Lower leg skin (tissue), 4 donors: ENCODE results near the gene THSD7B. TPM values are rescaled to one million over a fixed set of nuclear protein-coding genes. Genes with fewer than 3 reads are reported as not detected.

ENCODE experiments used
- DNase-seq, 2 donors: peaks; one replicate each; pipeline ENCODE4 v3.0.0-alpha.2; 2019; ENCODE audit warnings: low spot score in 2 of 2
- H3K4me3 ChIP-seq: fragments of 200-600 bp; sonication (generic); 2 replicates; pipeline ENCODE4 v1.5.1; 2017; ENCODE audit warnings: mild to moderate bottlenecking, low read depth; ENCODE audit not compliant: poor library complexity, severe bottlenecking
- POLR2A ChIP-seq, 2 donors: fragments of 450-650 bp; IDR thresholded peaks; one replicate each; pipeline ENCODE4 v1.6.1; 2016 to 2017; ENCODE audit warnings: antibody characterized with exemption in 2 of 2, mild to moderate bottlenecking in 1 of 2, moderate library complexity in 1 of 2
- WGBS, 2 donors: methylation state at CpG; one replicate each; pipeline ENCODE4 v1.1.5; 2018; 5-methylcytosine and 5-hydroxymethylcytosine counted together
- intact Hi-C: fragments of 100-400 bp; cut with DNase I; formaldehyde crosslinking; loops from one replicate; pipeline ENCODE4 v1.15.0; 2023; ENCODE audit warnings: low total_unique reads
- total RNA-seq, 4 donors: library from RNA; depleted of rRNA; stranded (reverse); fragments of >200 nt; gene quantifications; one replicate each; pipeline ENCODE4 v1.1.0, GENCODE V29; 2016
- TF ChIP-seq, protein P1 (sequence below), 3 donors: fragments of 450-650 bp; IDR thresholded peaks; one replicate each; pipeline ENCODE4 v1.5.1; 2016; ENCODE audit warnings: antibody characterized with exemption in 3 of 3, mild to moderate bottlenecking in 3 of 3, moderate library complexity in 2 of 3

The THSD7B gene
- total RNA-seq, 4 donors from 2014 or later = not detected

DNA sequence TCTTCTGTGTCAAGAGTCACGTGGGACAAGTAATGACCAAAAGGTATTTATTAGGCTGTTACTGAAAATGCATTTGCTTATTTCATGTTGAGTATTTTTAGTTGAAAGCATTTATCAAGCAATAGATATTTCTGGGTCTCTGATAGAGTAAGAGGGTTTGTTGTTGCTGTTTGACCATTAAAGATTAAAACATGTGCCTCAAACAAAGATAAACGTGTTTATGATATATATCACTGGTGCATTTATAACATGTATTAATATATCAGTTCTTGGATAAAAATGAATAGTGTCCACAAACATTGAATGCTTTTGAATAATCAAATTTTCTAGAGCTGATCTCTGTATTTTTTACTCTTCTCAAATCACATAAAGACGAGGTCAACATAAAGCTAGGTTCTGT, 467.7 kb downstream of the THSD7B start:
- 83 to 90% methylated on average over 3 of the region's 3 CpGs for WGBS, 2 donors
- no peak for TF ChIP-seq POLR2A (IDR thresholded peaks at IDR 0.05)
- TF ChIP-seq, protein P1, sequence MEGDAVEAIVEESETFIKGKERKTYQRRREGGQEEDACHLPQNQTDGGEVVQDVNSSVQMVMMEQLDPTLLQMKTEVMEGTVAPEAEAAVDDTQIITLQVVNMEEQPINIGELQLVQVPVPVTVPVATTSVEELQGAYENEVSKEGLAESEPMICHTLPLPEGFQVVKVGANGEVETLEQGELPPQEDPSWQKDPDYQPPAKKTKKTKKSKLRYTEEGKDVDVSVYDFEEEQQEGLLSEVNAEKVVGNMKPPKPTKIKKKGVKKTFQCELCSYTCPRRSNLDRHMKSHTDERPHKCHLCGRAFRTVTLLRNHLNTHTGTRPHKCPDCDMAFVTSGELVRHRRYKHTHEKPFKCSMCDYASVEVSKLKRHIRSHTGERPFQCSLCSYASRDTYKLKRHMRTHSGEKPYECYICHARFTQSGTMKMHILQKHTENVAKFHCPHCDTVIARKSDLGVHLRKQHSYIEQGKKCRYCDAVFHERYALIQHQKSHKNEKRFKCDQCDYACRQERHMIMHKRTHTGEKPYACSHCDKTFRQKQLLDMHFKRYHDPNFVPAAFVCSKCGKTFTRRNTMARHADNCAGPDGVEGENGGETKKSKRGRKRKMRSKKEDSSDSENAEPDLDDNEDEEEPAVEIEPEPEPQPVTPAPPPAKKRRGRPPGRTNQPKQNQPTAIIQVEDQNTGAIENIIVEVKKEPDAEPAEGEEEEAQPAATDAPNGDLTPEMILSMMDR (IDR thresholded peaks at IDR 0.05) = no peak
- no peak overlapping the region for H3K4me3 ChIP-seq
- DNase-seq = no peak
- intact Hi-C loops = no loop called here

DNA sequence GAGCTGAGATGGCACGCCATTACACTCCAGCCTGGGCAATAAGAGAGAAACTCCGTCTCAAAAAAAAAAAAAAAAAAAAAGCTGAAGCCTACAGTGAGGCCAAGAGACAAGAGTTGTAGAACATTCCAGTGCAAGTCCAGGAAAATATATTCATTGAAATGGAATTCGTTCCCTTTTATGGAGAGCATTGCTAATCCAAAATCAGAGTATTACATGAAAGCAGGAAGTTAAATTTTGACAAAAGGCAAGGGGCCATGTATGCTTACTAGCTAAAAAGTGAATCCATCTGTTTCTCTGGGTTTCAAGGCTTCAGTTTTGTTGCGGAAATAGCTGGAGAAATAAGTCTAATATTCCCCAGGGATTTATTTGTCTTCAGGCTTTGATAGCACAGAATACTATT, 471.7 kb downstream of the THSD7B start:
- WGBS, 2 donors = 57 to 63% methylated on average over 4 of the region's 4 CpGs
- H3K4me3 ChIP-seq = no peak overlapping the region
- TF ChIP-seq POLR2A (IDR thresholded peaks at IDR 0.05) = no peak
- TF ChIP-seq, protein P1 (IDR thresholded peaks at IDR 0.05) = no peak
- no peak for DNase-seq
- intact Hi-C loops = no loop called here

DNA sequence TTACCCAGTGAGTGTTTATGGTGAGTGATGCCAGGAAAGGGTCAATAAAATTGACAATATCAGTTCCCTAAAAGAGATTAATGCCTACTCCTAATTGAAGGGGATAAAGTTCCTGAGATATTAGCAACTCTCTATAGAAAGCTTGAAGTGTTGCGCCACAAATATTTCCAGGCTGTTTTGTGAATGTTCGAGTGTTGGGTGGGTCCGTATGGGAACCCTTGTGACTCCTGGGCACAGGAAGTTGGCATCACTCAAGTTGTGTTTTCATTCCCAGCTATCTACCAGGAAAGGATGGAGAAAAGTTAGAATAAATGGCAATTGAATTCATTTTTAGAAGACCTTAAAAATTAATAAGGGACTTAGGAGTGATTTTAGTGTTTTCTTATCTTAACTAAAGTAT, 472.7 kb downstream of the THSD7B start:
- intact Hi-C loops = no loop called here
- no peak for TF ChIP-seq POLR2A (IDR thresholded peaks at IDR 0.05)
- TF ChIP-seq, protein P1 (IDR thresholded peaks at IDR 0.05) = no peak
- WGBS, 2 donors = 81 to 86% methylated on average over 3 of the region's 3 CpGs
- no peak for DNase-seq
- H3K4me3 ChIP-seq = no peak overlapping the region

DNA sequence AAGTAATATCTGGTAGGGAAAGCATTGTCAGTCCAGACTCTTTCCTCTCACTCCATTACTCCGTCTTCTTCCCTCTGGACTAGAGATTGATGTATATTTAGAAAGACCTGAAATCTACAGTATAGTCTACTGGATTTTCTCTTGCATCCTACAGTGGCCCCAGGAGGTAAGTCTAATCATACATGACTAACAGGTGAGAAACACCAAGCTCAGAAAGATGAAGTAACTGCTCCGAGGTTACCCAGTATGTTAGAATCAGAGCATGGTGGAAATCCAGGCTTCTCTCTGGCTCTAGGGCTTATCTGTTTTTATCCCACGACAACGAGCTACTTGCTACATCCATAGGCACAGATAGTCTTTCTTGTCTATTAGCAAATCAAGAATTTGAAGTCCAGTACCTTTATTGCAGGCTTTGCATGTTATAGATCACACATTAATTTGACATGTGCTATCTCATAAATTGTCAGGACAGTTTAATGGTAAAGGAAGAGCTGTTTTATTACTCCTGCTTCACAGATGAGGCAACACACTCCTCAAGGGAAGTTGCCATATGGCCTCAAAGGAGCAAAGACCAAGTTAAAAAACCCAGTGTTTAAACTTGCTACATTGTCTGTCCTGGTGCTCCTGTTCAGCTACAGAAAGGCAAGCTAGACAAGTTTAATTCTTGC, 484.3 kb downstream of the THSD7B start:
- DNase-seq = no peak
- H3K4me3 ChIP-seq = no peak overlapping the region
- TF ChIP-seq, protein P1 (IDR thresholded peaks at IDR 0.05) = no peak
- TF ChIP-seq POLR2A (IDR thresholded peaks at IDR 0.05) = no peak
- intact Hi-C loops = no loop called here
- 60 to 72% methylated on average over 4 of the region's 4 CpGs for WGBS, 2 donors

DNA sequence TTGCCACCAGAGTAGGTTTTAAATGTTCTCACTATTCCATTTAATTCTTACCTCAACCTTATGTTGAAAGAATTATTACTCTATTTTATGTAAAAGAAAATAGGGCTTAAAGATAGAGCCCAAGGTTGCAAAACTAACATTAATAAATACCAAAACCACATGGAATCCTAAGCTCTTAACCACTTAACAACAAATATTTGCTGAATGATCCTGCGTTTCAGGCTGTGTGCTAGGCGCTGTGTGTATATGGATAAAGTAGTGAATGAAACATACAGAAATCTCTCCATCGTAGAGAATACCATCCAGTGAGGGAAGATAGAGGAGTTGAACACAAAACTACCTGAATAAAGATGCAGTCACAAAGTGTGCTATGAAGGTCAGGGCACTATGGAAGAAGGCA, 485.1 kb downstream of the THSD7B start:
- TF ChIP-seq, protein P1 (IDR thresholded peaks at IDR 0.05) = no peak
- TF ChIP-seq POLR2A (IDR thresholded peaks at IDR 0.05) = no peak

DNA sequence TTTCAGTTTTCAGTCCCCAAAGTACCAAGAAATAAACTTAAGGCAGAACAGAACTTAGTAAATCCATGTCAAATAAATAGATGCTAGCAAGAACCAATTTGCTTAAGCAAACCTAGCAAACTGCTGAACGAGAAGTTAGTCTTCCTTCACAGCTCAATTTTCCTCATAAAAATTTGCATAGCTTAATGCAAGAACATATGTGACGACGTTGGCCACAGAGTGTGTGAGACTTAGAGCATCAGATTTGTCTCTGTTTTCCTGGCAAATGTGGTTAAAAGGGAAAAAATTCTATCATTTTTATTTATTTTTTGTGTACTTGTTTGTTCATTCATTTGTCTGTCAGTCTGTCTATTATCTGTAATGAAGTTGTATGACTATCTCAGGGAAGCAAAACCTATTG, 485.7 kb downstream of the THSD7B start:
- WGBS, 2 donors = 77 to 78% methylated on average over 3 of the region's 3 CpGs
- intact Hi-C loops = no loop called here
- H3K4me3 ChIP-seq = no peak overlapping the region
- no peak for DNase-seq
- TF ChIP-seq, protein P1 (IDR thresholded peaks at IDR 0.05) = no peak
- no peak for TF ChIP-seq POLR2A (IDR thresholded peaks at IDR 0.05)

More for the DNA sequence above, 485.1 kb downstream of the THSD7B start:
- H3K4me3 ChIP-seq = no peak overlapping the region
- intact Hi-C loops = no loop called here
- WGBS, 2 donors = 88 to 91% methylated on average over 3 of the region's 3 CpGs
- DNase-seq = no peak
